AG10803 (cell line): Measurements from ENCODE around the gene RASA3.

Source experiments
- DNase-seq: peaks from one replicate; pipeline ENCODE4 v3.0.0; 2010; ENCODE audit warnings: low read depth
- H3K4me3 ChIP-seq: 2 replicates; pipeline ENCODE4 v1.5.1; 2011; ENCODE audit warnings: mild to moderate bottlenecking, low read length, control low read depth
- CTCF ChIP-seq: conservative IDR thresholded peaks from 2 replicates; pipeline ENCODE4 v1.5.1; 2011; ENCODE audit warnings: mild to moderate bottlenecking, low read length, control low read depth, inconsistent platforms

The RASA3 gene

DNA sequence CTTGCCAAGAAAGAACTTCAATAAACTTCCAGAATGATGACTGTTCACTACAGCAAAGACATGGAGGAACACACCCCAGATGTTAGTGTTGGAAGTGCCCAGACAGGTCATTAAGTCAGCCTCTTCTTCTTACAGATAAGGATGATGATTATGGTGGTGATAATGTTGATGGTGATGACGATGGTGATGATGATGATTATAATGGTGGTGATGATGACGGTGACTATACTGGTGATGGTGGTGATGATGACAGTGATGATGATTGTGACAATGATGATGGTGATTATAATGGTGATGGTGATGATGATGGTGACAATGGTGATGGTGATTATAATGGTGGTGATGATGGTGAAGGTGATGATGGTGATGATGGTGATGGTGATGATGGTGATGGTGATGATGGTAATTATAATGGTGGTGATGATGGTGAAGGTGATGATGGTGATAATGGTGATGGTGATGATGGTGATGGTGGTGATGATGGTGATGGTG is 167.0 kb downstream of the RASA3 start:
- no peak for TF ChIP-seq CTCF
- H3K4me3 ChIP-seq, result no peak overlapping the region
- DNase-seq, result no peak

DNA sequence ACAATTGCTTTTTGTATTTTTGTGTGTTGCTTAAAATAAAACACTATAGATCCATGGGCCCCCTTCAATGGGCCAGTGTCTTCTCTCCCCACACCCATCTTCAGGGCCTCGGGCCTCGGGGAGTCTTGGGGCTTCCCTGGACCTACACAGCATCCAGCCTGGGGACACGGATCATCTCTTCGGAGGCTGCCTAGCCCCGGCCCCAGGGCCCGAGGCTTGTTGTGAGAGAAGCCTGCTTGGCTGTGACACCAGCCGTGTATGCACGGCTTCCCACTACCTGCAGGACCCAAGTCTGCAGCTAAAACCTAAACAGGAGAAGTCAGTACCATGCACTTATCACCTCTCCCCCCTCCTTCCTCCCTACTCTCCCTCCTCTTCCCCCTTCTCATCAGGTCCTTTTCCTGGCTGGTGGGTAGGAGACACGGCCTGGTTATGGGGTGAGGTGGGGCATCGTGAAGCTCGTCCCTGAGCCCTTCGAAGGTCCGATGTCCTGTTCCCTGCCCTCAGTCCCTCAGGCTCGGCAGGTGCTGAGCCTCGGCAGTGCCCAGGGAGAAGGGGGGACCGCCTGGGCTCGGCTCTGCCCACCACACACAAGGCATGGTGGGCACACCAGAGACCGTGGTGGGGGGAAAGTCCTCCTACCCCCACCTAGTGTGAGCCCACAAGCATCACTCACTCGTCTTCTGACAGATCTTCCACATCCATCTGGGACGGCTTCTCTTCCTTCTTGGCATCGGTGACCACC is 168.0 kb downstream of the RASA3 start:
- TF ChIP-seq CTCF, result no peak
- no peak overlapping the region for H3K4me3 ChIP-seq
- no peak for DNase-seq

GRCh38 chr13:113963376-113963775 is 169.0 kb downstream of the RASA3 start:
- DNase-seq, result no peak
- H3K4me3 ChIP-seq, result no peak overlapping the region
- no peak for TF ChIP-seq CTCF

DNA sequence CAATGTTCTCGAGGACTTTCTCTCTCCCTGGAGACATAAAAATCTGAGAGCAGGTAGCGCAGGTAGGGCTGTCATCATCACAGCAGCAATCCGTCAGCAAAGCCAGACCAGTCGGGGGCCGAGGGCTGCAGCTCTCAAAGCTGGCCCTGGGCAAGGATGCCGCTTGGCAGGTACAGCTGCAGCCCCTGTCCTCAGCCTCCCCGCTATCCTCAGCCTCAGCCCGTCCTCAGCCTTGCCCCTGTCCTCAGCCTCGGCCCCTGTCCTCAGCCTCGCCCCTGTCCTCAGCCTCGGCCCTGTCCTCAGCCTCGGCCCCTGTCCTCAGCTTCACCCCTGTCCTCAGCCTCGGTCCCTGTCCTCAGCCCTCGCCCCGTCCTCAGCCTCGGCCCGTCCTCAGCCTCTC is 169.4 kb downstream of the RASA3 start:
- no peak overlapping the region for H3K4me3 ChIP-seq
- DNase-seq, result no peak
- no peak for TF ChIP-seq CTCF

DNA sequence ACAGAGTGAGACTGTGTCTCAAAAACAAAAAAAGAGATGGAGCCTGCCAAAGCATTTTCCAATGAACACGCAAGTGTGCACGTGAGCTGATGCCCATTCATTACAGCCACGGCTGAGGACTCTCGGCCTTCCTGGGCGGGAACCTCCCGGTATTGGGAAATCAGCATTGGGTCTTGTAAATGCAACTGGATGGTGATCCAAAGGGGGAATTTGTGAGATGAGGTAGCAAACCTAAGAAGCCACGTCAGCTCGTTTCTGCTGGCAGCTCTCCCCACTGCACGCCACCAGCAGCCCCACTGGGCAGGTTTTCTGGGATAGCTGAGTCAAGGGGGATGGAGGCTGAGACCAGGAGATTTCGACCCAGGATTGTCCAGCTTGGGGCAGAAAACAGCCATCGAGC is 170.0 kb downstream of the RASA3 start:
- no peak overlapping the region for H3K4me3 ChIP-seq
- no peak for TF ChIP-seq CTCF
- no peak for DNase-seq

DNA sequence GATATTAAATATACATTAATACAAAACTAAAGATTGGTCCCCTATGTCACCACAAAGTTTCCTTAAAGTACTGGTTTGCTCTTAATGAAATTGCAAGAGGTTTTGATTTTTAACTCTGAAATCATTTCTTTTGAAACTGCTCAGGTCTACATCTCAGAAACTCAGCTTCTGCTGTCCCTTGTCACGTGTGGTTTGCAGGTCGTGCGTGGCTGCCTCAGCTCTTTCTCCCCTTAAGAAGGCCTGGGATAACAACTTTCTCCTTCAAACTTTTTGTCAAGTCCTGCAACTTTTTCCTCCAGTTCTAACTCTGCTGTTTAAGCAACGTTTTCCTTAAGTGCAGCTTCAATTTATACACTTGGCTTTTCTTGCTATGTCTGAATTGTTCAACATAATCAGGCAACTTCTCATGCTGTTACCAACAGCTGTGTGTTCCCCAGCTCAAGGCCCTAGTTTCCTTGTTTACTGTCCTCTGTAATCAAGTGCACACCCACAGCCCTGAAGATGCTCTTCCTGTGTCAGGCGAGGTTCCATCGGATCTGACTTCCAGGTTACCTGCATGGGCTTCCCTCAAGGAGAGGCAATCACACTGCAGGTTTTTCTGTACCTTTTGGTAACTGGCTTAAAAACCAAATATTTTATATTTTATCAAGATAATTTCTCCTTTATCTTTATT is 172.0 kb downstream of the RASA3 start:
- TF ChIP-seq CTCF, result no peak
- DNase-seq, result no peak
- no peak overlapping the region for H3K4me3 ChIP-seq

- TF ChIP-seq CTCF, result no peak
- H3K4me3 ChIP-seq, result no peak overlapping the region
- no peak for DNase-seq
Measured at GRCh38 chr13:113959198-113959597, 173.2 kb downstream of the RASA3 start.
